Right atrium auricular region (tissue), 2 donors: ENCODE results near the gene PIGH. TPM values are rescaled to one million over a fixed set of nuclear protein-coding genes. Genes with fewer than 3 reads are reported as not detected.

Experiments used
- DNase-seq: peaks from one replicate; pipeline ENCODE4 v3.0.0-alpha.2; 2019; ENCODE audit warnings: low spot score
- H3K27ac ChIP-seq, 2 donors: fragments of 200-600 bp; sonication (generic); 1 replicate in 1 of 2; 2 replicates in 1 of 2; pipeline ENCODE4 v1.5.1; 2016 to 2019
- H3K27me3 ChIP-seq, 2 donors: fragments of 200-600 bp; sonication (generic); one replicate each; pipeline versions ENCODE4 v1.5.1 to v1.6.0; 2017 to 2019
- H3K36me3 ChIP-seq: fragments of 200-600 bp; sonication (generic); one replicate; pipeline ENCODE4 v1.5.1; 2016
- H3K4me1 ChIP-seq, 2 donors: fragments of 200-600 bp; sonication (generic); one replicate each; pipeline versions ENCODE4 v1.5.1 to v1.6.0; 2017 to 2019
- H3K4me3 ChIP-seq, 2 donors: fragments of 200-600 bp; sonication (generic); 1 replicate in 1 of 2; 2 replicates in 1 of 2; pipeline ENCODE4 v1.5.1; 2017 to 2019; ENCODE audit warnings: mild to moderate bottlenecking in 1 of 2, moderate library complexity in 1 of 2
- H3K9me3 ChIP-seq, 2 donors: fragments of 200-600 bp; sonication (generic); one replicate each; pipeline ENCODE4 v1.5.1; 2019
- total RNA-seq, 2 donors: library from RNA; depleted of rRNA; stranded (reverse); fragments of >200 nt; gene quantifications; one replicate each; pipeline ENCODE4 v1.1.0, GENCODE V29; 2016
- TF ChIP-seq, protein P1 (sequence below), 2 donors: fragments of 200-600 bp; sonication (generic); IDR thresholded peaks; one replicate each; pipeline ENCODE4 v1.5.1; 2019; ENCODE audit warnings: antibody characterized with exemption in 2 of 2

PIGH gene, protein sequence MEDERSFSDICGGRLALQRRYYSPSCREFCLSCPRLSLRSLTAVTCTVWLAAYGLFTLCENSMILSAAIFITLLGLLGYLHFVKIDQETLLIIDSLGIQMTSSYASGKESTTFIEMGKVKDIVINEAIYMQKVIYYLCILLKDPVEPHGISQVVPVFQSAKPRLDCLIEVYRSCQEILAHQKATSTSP
- 10 to 100 TPM; 13.8 to 15.3 TPM for total RNA-seq

DNA sequence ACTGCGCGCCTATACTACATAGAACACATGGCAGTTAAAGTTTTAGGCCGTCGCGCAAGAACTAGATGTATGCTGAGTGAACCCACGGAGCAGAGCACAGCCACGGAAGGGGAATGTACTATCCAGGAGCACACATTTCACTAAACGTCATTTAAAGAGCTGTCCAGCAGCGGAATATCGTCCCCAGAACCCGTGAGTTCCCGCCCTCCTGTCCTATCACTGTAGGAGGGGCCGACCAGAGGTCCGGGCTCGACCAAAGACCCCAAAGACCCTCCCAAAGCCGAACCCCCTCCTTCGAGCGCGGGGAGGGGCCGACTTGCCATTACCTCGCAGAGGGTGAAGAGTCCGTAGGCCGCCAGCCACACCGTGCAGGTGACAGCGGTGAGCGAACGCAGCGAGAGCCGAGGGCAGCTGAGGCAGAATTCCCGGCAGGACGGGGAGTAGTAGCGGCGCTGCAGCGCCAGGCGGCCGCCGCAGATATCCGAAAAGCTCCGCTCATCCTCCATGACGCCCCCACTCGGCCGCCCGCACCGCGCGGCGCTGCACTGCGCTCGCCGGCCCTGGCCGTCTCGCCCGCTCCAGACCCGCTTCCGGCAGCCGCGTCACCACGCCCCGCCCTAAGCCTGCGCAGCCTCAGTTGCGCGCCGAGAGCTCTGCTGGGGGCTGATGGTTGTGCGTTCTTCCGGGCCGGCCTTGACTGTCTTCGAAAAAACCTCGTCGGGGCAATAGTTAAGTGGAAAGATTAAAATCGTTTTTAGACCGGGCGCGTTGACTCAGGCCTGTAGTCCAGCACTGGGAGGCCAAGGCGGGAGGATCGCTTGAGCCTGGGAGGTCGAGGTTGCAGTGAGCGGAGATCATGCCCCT, at the start of gene PIGH:
Gene PIGH (minus strand): TSS at position 571 of the 864 bp plus-strand sequence. CDS start 65 bp downstream, at position 506.
- TF ChIP-seq, protein P1, sequence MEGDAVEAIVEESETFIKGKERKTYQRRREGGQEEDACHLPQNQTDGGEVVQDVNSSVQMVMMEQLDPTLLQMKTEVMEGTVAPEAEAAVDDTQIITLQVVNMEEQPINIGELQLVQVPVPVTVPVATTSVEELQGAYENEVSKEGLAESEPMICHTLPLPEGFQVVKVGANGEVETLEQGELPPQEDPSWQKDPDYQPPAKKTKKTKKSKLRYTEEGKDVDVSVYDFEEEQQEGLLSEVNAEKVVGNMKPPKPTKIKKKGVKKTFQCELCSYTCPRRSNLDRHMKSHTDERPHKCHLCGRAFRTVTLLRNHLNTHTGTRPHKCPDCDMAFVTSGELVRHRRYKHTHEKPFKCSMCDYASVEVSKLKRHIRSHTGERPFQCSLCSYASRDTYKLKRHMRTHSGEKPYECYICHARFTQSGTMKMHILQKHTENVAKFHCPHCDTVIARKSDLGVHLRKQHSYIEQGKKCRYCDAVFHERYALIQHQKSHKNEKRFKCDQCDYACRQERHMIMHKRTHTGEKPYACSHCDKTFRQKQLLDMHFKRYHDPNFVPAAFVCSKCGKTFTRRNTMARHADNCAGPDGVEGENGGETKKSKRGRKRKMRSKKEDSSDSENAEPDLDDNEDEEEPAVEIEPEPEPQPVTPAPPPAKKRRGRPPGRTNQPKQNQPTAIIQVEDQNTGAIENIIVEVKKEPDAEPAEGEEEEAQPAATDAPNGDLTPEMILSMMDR (IDR thresholded peaks at IDR 0.05) = peak in 1 of 2 donors; percentile 68
- H3K9me3 ChIP-seq = no peaks in the 10 kb centered on the region
- H3K36me3 ChIP-seq = no peaks in the 10 kb centered on the region
- peak within 1 kb of the TSS; percentile 94 to 95 for H3K27ac ChIP-seq
- peaks cover 0 to 13% of the 10 kb centered on the region in 2 donors for H3K4me1 ChIP-seq
- DNase-seq = peak; percentile 84
- no peaks in the 10 kb centered on the region for H3K27me3 ChIP-seq
- peak within 1 kb of the TSS; percentile 89 to 92 for H3K4me3 ChIP-seq

DNA sequence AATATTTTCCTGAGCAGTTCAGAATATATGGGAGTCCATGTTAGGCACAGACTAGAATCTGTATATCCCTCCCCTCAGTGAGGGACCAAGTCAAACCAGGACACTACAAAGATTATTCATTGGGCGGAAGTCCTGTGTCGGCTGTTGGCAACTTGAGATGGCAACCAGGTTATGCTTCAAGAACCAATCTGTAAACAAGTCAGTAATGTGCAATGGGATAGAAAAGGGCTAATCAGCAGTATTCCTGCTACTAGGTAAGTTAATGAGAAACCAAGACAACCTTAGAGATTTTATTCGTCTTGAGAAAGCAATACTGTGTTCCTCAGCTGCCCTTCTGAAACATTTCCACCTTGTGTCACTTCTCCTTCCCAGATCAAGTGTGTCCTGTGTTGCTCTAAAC, 46.1 kb upstream of the PIGH start:
- Histone ChIP-seq H3K27ac (no peak overlapping the region), H3K4me3 (no peak overlapping the region), H3K36me3 (peaks cover 38% of the 10 kb centered on the region), H3K9me3 (no peaks in the 10 kb centered on the region), H3K4me1 (no peaks in the 10 kb centered on the region), H3K27me3 (no peaks in the 10 kb centered on the region)
- TF ChIP-seq, protein P1 (IDR thresholded peaks at IDR 0.05) = no peak
- DNase-seq = no peak

DNA sequence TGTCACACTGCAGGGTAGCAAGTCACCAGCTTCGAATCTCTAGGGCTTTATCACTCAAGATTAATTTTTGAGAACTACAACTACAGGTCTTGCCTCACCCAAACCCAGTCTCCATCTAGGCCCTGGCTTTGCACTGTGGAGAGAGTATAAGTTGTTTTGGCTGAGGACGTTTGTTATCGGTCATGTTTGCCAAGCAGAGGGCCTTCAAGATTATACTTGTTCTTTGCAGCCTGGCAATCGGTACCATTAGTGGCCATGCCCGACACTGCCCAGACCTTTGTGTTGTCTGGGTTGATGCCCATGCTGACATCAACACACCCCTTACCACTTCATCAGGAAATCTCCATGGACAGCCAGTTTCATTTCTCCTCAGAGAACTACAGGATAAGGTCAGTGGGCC, 45.3 kb upstream of the PIGH start:
- H3K4me3 ChIP-seq = no peak overlapping the region
- H3K27ac ChIP-seq = no peak overlapping the region
- H3K4me1 ChIP-seq = no peaks in the 10 kb centered on the region
- H3K36me3 ChIP-seq = peaks cover 31% of the 10 kb centered on the region
- DNase-seq = no peak
- TF ChIP-seq, protein P1 (IDR thresholded peaks at IDR 0.05) = no peak
- no peaks in the 10 kb centered on the region for H3K9me3 ChIP-seq
- no peaks in the 10 kb centered on the region for H3K27me3 ChIP-seq

DNA sequence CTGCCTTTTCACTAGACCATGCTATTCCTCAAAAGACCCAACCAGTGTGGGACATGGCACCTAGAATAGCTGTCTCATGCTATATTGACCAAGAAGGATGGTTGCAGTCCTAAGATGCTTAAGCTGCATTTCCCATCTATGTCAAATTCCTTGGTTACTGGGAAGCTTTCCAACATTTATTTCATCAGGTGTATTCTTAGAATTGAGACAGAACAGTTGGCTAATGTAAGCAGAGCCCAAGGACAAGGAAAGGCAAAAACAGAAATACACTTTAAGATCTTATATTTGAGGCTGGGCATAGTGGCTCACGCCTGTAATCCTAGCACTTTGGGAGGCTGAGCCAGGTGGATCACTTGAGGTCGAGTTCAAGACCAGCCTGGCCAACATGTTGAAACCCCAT, 44.4 kb upstream of the PIGH start:
- H3K27me3 ChIP-seq = no peaks in the 10 kb centered on the region
- H3K4me3 ChIP-seq = no peak overlapping the region
- H3K4me1 ChIP-seq = no peaks in the 10 kb centered on the region
- TF ChIP-seq, protein P1 (IDR thresholded peaks at IDR 0.05) = no peak
- peaks cover 21% of the 10 kb centered on the region for H3K36me3 ChIP-seq
- DNase-seq = no peak
- H3K27ac ChIP-seq = no peak overlapping the region
- H3K9me3 ChIP-seq = no peaks in the 10 kb centered on the region

DNA sequence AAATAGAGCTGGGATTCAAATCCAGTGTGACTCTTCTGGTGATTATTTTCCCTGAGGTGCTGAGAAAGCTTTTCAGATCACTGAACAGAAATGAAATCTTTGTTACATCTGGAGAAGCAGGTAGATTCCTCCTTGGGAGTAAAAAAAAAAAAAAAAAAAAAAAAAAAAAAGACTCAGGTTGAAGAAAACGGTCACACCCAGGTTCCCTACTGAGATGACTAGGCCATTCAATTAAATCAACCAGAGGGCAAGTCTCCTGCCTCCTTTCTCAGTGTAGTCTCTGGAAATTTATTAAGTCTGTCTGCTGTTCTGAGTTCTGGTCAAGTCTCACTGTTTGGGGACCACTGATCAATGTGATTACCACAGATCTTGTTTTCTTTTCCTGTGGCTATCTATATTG, 43.6 kb upstream of the PIGH start:
- Histone ChIP-seq H3K27ac (no peak overlapping the region), H3K27me3 (no peaks in the 10 kb centered on the region), H3K4me3 (no peak overlapping the region), H3K36me3 (peaks cover 14% of the 10 kb centered on the region), H3K4me1 (no peaks in the 10 kb centered on the region), H3K9me3 (no peaks in the 10 kb centered on the region)
- TF ChIP-seq, protein P1 (IDR thresholded peaks at IDR 0.05) = no peak
- DNase-seq = no peak
